Prostate gland (tissue), 2 donors: ENCODE results near the gene PPM1K. TPM values are rescaled to one million over a fixed set of nuclear protein-coding genes. Genes with fewer than 3 reads are reported as not detected.

Experiments
- DNase-seq: peaks from one replicate; pipeline ENCODE4 v3.0.0-alpha.2; 2019; ENCODE audit warnings: low spot score
- H3K27ac ChIP-seq, 2 donors: fragments of 200-600 bp; sonication (generic); 2 replicates each; pipeline ENCODE4 v1.5.1; 2017 to 2019
- H3K27me3 ChIP-seq: fragments of 200-600 bp; sonication (generic); replicated peaks from 2 replicates; pipeline ENCODE4 v1.5.1; 2019; ENCODE audit not compliant: insufficient read depth
- H3K36me3 ChIP-seq, 2 donors: fragments of 200-600 bp; sonication (generic); 1 replicate in 1 of 2; 2 replicates in 1 of 2; pipeline versions ENCODE4 v1.5.1 to v1.8.1; 2017 to 2019
- H3K4me1 ChIP-seq: fragments of 200-600 bp; sonication (generic); replicated peaks from 2 replicates; pipeline ENCODE4 v1.5.1; 2019
- H3K4me3 ChIP-seq, 2 donors: fragments of 200-600 bp; sonication (generic); 2 replicates each; pipeline ENCODE4 v1.5.1; 2017 to 2019
- H3K9me3 ChIP-seq: fragments of 200-600 bp; sonication (generic); 2 replicates; pipeline ENCODE4 v1.5.1; 2017
- CTCF ChIP-seq, 4 experiments: fragments of 200-600 bp in 2 of 4; fragments of 450-650 bp in 2 of 4; sonication (generic) in 2 of 4; IDR thresholded peaks; 1 replicate in 3 of 4; 2 replicates in 1 of 4; pipeline ENCODE4 v1.5.1; 2016 to 2019; ENCODE audit warnings: antibody characterized with exemption in 4 of 4, mild to moderate bottlenecking in 2 of 4, moderate library complexity in 2 of 4
- POLR2A ChIP-seq: fragments of 450-650 bp; IDR thresholded peaks from one replicate; pipeline ENCODE4 v1.6.1; 2016; ENCODE audit warnings: antibody characterized with exemption, mild to moderate bottlenecking
- POLR2AphosphoS5 ChIP-seq: sonication (generic); formaldehyde crosslinking; IDR thresholded peaks from one replicate; pipeline ENCODE4 v1.6.1; 2017; ENCODE audit warnings: antibody characterized with exemption
- WGBS: methylation state at CpG from one replicate; pipeline ENCODE4 v1.1.5; 2018; 5-methylcytosine and 5-hydroxymethylcytosine counted together
- intact Hi-C: fragments of 100-400 bp; cut with DNase I; formaldehyde crosslinking; loops from one replicate; pipeline ENCODE4 v1.14.2; 2022
- total RNA-seq, 2 donors: library from RNA; depleted of rRNA; stranded (reverse); fragments of >200 nt; gene quantifications; one replicate each; pipeline ENCODE4 v1.1.0, GENCODE V29; 2016

PPM1K gene
- total RNA-seq, 2 donors from 2014 or later = 63.7 to 65.1 TPM

GRCh38 chr4:88226143-88226542 is 58.2 kb downstream of the PPM1K start:
- Histone ChIP-seq H3K27ac (no peak overlapping the region), H3K4me1 (no peaks in the 10 kb centered on the region), H3K4me3 (no peak overlapping the region), H3K36me3 (no peaks in the 10 kb centered on the region), H3K27me3 (no peaks in the 10 kb centered on the region), H3K9me3 (no peaks in the 10 kb centered on the region)
- TF ChIP-seq POLR2AphosphoS5 = no peak
- TF ChIP-seq CTCF (IDR thresholded peaks at IDR 0.05) = no peak
- WGBS = 83% methylated on average over 1 of the region's 1 CpG
- DNase-seq = no peak
- intact Hi-C loops = loop anchor here (10.0 kb wide), 1 partner anchor 681 kb away; no protein-coding TSS in a partner anchor

GRCh38 chr4:88225232-88226105 is 58.9 kb downstream of the PPM1K start:
- H3K36me3 ChIP-seq = no peaks in the 10 kb centered on the region
- no peak for DNase-seq
- no peaks in the 10 kb centered on the region for H3K4me1 ChIP-seq
- intact Hi-C loops = loop anchor here (10.0 kb wide), 1 partner anchor 681 kb away; no protein-coding TSS in a partner anchor
- H3K27me3 ChIP-seq = no peaks in the 10 kb centered on the region
- TF ChIP-seq POLR2AphosphoS5 = no peak
- no peak for TF ChIP-seq POLR2A
- no peak for TF ChIP-seq CTCF (IDR thresholded peaks at IDR 0.05)
- no peaks in the 10 kb centered on the region for H3K9me3 ChIP-seq
- H3K4me3 ChIP-seq = no peak overlapping the region
- 42% methylated on average over 3 of the region's 3 CpGs for WGBS
- H3K27ac ChIP-seq = no peak overlapping the region

- H3K27me3 ChIP-seq = no peaks in the 10 kb centered on the region
- no peak overlapping the region for H3K4me3 ChIP-seq
- H3K4me1 ChIP-seq = no peaks in the 10 kb centered on the region
- no peak overlapping the region for H3K27ac ChIP-seq
- no peaks in the 10 kb centered on the region for H3K36me3 ChIP-seq
- intact Hi-C loops = loop anchor here (5.0 to 10.0 kb wide), 2 partner anchors 234 to 679 kb away; partner anchors contain the start of gene HERC5
- DNase-seq = no peak
- H3K9me3 ChIP-seq = no peaks in the 10 kb centered on the region
- 92% methylated on average over 1 of the region's 1 CpG for WGBS
- no peak for TF ChIP-seq CTCF (IDR thresholded peaks at IDR 0.05)
- no peak for TF ChIP-seq POLR2AphosphoS5
- TF ChIP-seq POLR2A = no peak
Observed at GRCh38 chr4:88223516-88223915, 60.8 kb downstream of the PPM1K start.

- intact Hi-C loops = loop anchor here (2.0 to 5.0 kb wide), 3 partner anchors 148 to 296 kb away; no protein-coding TSS in a partner anchor
- Histone ChIP-seq H3K9me3 (no peaks in the 10 kb centered on the region), H3K4me1 (no peaks in the 10 kb centered on the region), H3K4me3 (no peak overlapping the region), H3K27me3 (no peaks in the 10 kb centered on the region), H3K36me3 (no peaks in the 10 kb centered on the region), H3K27ac (no peak overlapping the region)
- under 1% methylated on average over 5 of the region's 5 CpGs for WGBS
- no peak for TF ChIP-seq POLR2A
- TF ChIP-seq POLR2AphosphoS5 = peak; percentile 34
- TF ChIP-seq CTCF (IDR thresholded peaks at IDR 0.05) = peak; percentile 28 to 88 (median 84)
- peak; percentile 25 for DNase-seq
Observed at GRCh38 chr4:88219099-88219498, 65.3 kb downstream of the PPM1K start.

- H3K9me3 ChIP-seq = no peaks in the 10 kb centered on the region
- no peaks in the 10 kb centered on the region for H3K27me3 ChIP-seq
- no peaks in the 10 kb centered on the region for H3K4me1 ChIP-seq
- no peak for DNase-seq
- no peak overlapping the region for H3K4me3 ChIP-seq
- no peak overlapping the region for H3K27ac ChIP-seq
- TF ChIP-seq CTCF (IDR thresholded peaks at IDR 0.05) (no peak), POLR2A (no peak), POLR2AphosphoS5 (no peak)
- no peaks in the 10 kb centered on the region for H3K36me3 ChIP-seq
- intact Hi-C loops = loop anchor here (5.0 kb wide), 2 partner anchors 150 to 185 kb away; no protein-coding TSS in a partner anchor
- 86% methylated on average over 4 of the region's 4 CpGs for WGBS
Observed at GRCh38 chr4:88217169-88217568, 67.2 kb downstream of the PPM1K start.
